ENCODE measurements around the gene PRND.

Gene PRND

DNA sequence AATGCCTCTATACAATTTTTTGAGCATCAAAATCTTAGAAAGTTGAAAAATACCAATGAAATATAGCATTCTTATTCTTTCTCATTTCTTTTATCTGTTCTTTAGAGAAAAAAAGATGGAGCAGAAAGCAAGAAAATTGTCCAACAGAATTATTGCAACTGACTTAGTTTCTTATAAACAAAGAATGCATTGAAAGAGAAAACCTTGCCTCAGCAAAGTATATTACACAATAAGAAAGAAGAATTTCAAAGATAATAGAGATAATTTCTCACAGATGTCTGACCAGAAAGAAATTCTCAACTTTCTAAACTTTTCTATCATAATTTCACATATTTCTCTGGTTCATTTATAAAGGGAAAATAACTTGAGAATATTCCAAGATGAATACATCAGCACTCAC is 47.0 kb upstream of the PRND start:
- Histone ChIP-seq H2AFZ (ENCODE audit: low read length) (no peak overlapping the region), H3K36me3 (ENCODE audit: insufficient read depth, low read length) (no peaks in the 10 kb centered on the region), H3K4me1 (ENCODE audit: insufficient read depth, low read length, severe bottlenecking) (no peaks in the 10 kb centered on the region), H4K20me1 (ENCODE audit: insufficient read depth, low read length) (no peaks in the 10 kb centered on the region), H3K9ac (ENCODE audit: low read length) (no peak overlapping the region), H3K9me3 (ENCODE audit: low read length) (no peaks in the 10 kb centered on the region), H3F3A (ENCODE audit: insufficient read depth, low read length) (no peaks in the 10 kb centered on the region), H3K4me3 (ENCODE audit: low read depth, low read length, poor library complexity, severe bottlenecking) (no peak overlapping the region), H3K27me3 (ENCODE audit: insufficient read depth, low read length) (no peaks in the 10 kb centered on the region), H3K27ac (ENCODE audit: low read depth, low read length, poor library complexity, severe bottlenecking) (no peak overlapping the region), H3K4me2 (ENCODE audit: low read length) (no peak overlapping the region), H3K79me2 (ENCODE audit: insufficient read depth, low read length) (no peaks in the 10 kb centered on the region), H3K9me2 (ENCODE audit: low read depth, low read length) (no peaks in the 10 kb centered on the region)
- no peak for TF ChIP-seq EZH2 (IDR thresholded peaks at IDR 0.05; ENCODE audit: borderline replicate concordance, low read length)
- TF ChIP-seq, protein P1, sequence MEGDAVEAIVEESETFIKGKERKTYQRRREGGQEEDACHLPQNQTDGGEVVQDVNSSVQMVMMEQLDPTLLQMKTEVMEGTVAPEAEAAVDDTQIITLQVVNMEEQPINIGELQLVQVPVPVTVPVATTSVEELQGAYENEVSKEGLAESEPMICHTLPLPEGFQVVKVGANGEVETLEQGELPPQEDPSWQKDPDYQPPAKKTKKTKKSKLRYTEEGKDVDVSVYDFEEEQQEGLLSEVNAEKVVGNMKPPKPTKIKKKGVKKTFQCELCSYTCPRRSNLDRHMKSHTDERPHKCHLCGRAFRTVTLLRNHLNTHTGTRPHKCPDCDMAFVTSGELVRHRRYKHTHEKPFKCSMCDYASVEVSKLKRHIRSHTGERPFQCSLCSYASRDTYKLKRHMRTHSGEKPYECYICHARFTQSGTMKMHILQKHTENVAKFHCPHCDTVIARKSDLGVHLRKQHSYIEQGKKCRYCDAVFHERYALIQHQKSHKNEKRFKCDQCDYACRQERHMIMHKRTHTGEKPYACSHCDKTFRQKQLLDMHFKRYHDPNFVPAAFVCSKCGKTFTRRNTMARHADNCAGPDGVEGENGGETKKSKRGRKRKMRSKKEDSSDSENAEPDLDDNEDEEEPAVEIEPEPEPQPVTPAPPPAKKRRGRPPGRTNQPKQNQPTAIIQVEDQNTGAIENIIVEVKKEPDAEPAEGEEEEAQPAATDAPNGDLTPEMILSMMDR (IDR thresholded peaks at IDR 0.05; ENCODE audit: low read length), result no peak

DNA sequence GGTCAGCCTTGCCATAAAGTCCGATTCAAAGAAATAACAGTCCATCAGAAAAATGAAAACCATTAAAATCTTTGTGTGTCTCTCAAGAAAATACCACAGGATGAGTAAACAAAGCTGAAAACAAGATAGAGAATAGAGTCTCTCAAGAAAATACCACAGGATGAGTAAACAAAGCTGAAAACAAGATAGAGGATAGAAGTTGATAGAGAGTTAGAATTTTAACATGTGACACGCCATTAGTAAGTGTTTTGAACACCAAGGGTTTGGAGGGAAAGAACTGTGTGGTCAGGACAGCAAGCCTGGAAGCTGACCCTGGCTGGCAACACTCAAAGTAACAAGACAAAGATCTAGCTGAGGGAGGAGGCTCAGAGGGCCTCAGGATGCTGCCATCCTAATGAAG is 43.9 kb upstream of the PRND start:
- Histone ChIP-seq H3K27me3 (ENCODE audit: insufficient read depth, low read length) (no peaks in the 10 kb centered on the region), H3K36me3 (ENCODE audit: insufficient read depth, low read length) (no peaks in the 10 kb centered on the region), H2AFZ (ENCODE audit: low read length) (no peak overlapping the region), H3K4me2 (ENCODE audit: low read length) (no peak overlapping the region), H3K4me3 (ENCODE audit: low read depth, low read length, poor library complexity, severe bottlenecking) (no peak overlapping the region), H3K9me3 (ENCODE audit: low read length) (no peaks in the 10 kb centered on the region), H3K27ac (ENCODE audit: low read depth, low read length, poor library complexity, severe bottlenecking) (no peak overlapping the region), H3K4me1 (ENCODE audit: insufficient read depth, low read length, severe bottlenecking) (no peaks in the 10 kb centered on the region), H3K79me2 (ENCODE audit: insufficient read depth, low read length) (no peaks in the 10 kb centered on the region), H3K9me2 (ENCODE audit: low read depth, low read length) (no peaks in the 10 kb centered on the region), H3F3A (ENCODE audit: insufficient read depth, low read length) (no peaks in the 10 kb centered on the region), H3K9ac (ENCODE audit: low read length) (no peak overlapping the region), H4K20me1 (ENCODE audit: insufficient read depth, low read length) (no peaks in the 10 kb centered on the region)
- TF ChIP-seq, protein P1 (IDR thresholded peaks at IDR 0.05; ENCODE audit: low read length), result no peak
- no peak for TF ChIP-seq EZH2 (IDR thresholded peaks at IDR 0.05; ENCODE audit: borderline replicate concordance, low read length)

DNA sequence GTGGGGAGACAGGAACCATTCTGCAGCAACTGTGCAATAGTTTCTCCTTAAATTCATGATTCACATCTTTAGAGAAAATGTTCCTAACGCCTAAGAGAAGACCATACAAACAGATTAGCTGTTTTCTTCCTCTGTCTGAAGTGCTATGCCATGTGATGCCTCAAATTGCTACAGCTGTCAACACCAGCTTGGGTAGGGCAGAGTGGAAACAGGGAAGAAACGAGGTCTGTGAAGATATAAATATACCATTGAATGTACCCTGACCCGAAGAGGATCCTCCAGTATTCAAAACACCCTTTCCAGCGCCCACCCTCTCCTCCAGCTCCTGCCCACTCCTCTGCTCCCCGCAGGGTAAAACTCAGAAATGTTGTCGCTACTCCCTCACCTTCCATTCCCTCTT is 40.3 kb upstream of the PRND start:
- Histone ChIP-seq H3K79me2 (ENCODE audit: insufficient read depth, low read length) (no peaks in the 10 kb centered on the region), H3K27ac (ENCODE audit: low read depth, low read length, poor library complexity, severe bottlenecking) (no peak overlapping the region), H2AFZ (ENCODE audit: low read length) (no peak overlapping the region), H3K4me3 (ENCODE audit: low read depth, low read length, poor library complexity, severe bottlenecking) (no peak overlapping the region), H3K27me3 (ENCODE audit: insufficient read depth, low read length) (no peaks in the 10 kb centered on the region), H3K9ac (ENCODE audit: low read length) (no peak overlapping the region), H3K9me2 (ENCODE audit: low read depth, low read length) (no peaks in the 10 kb centered on the region), H3K9me3 (ENCODE audit: low read length) (no peaks in the 10 kb centered on the region), H4K20me1 (ENCODE audit: insufficient read depth, low read length) (no peaks in the 10 kb centered on the region), H3K4me2 (ENCODE audit: low read length) (no peak overlapping the region), H3K4me1 (ENCODE audit: insufficient read depth, low read length, severe bottlenecking) (peaks cover 6% of the 10 kb centered on the region), H3K36me3 (ENCODE audit: insufficient read depth, low read length) (no peaks in the 10 kb centered on the region), H3F3A (ENCODE audit: insufficient read depth, low read length) (no peaks in the 10 kb centered on the region)
- TF ChIP-seq EZH2 (IDR thresholded peaks at IDR 0.05; ENCODE audit: borderline replicate concordance, low read length), result no peak
- TF ChIP-seq, protein P1 (IDR thresholded peaks at IDR 0.05; ENCODE audit: low read length), result no peak
